ENCODE data around the gene DEGS2.

- peak; percentile 27 to 52 for TF ChIP-seq CTCF (conservative IDR thresholded peaks at IDR 0.05; ENCODE audit: low read depth in 2 of 2)
- no peak for TF ChIP-seq EZH2 (IDR thresholded peaks at IDR 0.05; ENCODE audit: low read depth, unreplicated experiment)
- no peak for TF ChIP-seq REST (IDR thresholded peaks at IDR 0.05; ENCODE audit: unreplicated experiment)
Measured at GRCh38 chr14:100104523-100105300, 54.7 kb downstream of the DEGS2 start.
